Endothelial cell of umbilical vein (primary cell): ENCODE results near the gene STH. TPM values are rescaled to one million over a fixed set of nuclear protein-coding genes. Genes with fewer than 3 reads are reported as not detected.
"Not testable (repeated sequence)": the region's sequence is repeated elsewhere in the genome, so short reads cannot be mapped to it uniquely, and the experiment has no call there.

Source experiments
- BruUV-seq: library from RNA; stranded (reverse); fragments of 400-500 nt; replicated peaks from 2 replicates; lab custom pipeline; 2021; lab: Mats Ljungman, UMichigan
- CTCF ChIA-PET: fragments of 300-600, 350-600 bp; sonication (Branson Sonifier 250); formaldehyde crosslinking; loops from one replicate; lab custom pipeline; 2021; ENCODE audit warnings: antibody characterized with exemption, inconsistent platforms; lab: Charles Lee
- POLR2A ChIA-PET: fragments of 300-600, 350-600 bp; sonication (Branson Sonifier 250); formaldehyde crosslinking; loops from one replicate; lab custom pipeline; 2021; ENCODE audit warnings: antibody characterized with exemption, inconsistent platforms; lab: Charles Lee
- DNase-seq: peaks from one replicate; pipeline ENCODE4 v3.0.0-alpha.2; 2011; ENCODE audit warnings: low read depth, low spot score
- FAIRE-seq: peaks from 2 replicates; lab custom pipeline; 2011; peaks lifted over from hg19 to GRCh38; lab: Jason Lieb, UNC
- H2AFZ ChIP-seq: 2 replicates; pipeline ENCODE4 v1.6.0; 2012; ENCODE audit warnings: low read depth, low read length, control low read depth, inconsistent platforms
- H3K27ac ChIP-seq: 2 replicates; pipeline ENCODE4 v1.5.1; 2011; ENCODE audit warnings: low read depth, mild to moderate bottlenecking, control low read depth, low read length, moderate library complexity; ENCODE audit not compliant: insufficient read depth
- H3K27me3 ChIP-seq, 2 experiments: 2 replicates each; pipeline versions ENCODE4 v1.6.0 to v1.6.1; 2011; ENCODE audit warnings: low read length in 2 of 2, mixed read lengths in 1 of 2; ENCODE audit not compliant: control insufficient read depth in 2 of 2, insufficient read depth in 2 of 2
- H3K36me3 ChIP-seq, 2 experiments: 2 replicates in 1 of 2; 3 replicates in 1 of 2; pipeline ENCODE4 v1.5.1; 2011; ENCODE audit warnings: low read length in 2 of 2, mild to moderate bottlenecking in 1 of 2, moderate library complexity in 1 of 2; ENCODE audit not compliant: control insufficient read depth in 2 of 2, insufficient read depth in 2 of 2; ENCODE audit errors: extremely low read depth in 1 of 2
- H3K4me1 ChIP-seq: 3 replicates; pipeline ENCODE4 v1.5.1; 2011; ENCODE audit warnings: mild to moderate bottlenecking, low read length; ENCODE audit not compliant: control insufficient read depth, insufficient read depth; ENCODE audit errors: extremely low read depth
- H3K4me2 ChIP-seq: 2 replicates; pipeline ENCODE4 v1.6.1; 2011; ENCODE audit warnings: low read length, control low read depth, mixed read lengths; ENCODE audit not compliant: insufficient read depth
- H3K4me3 ChIP-seq, 3 experiments: fragments of 200-600 bp in 1 of 3; sonication (generic), shearing (Covaris generic) in 1 of 3; replicated peaks in 1 of 3; 2 replicates each; pipeline ENCODE4 v1.5.1; 2011 to 2016; ENCODE audit warnings: control low read depth in 3 of 3, low read length in 3 of 3, mild to moderate bottlenecking in 2 of 3, inconsistent platforms in 1 of 3, low read depth in 1 of 3, moderate library complexity in 1 of 3; ENCODE audit not compliant: insufficient read depth in 1 of 3
- H3K79me2 ChIP-seq: 2 replicates; pipeline ENCODE4 v1.6.0; 2012; ENCODE audit warnings: low read length, inconsistent platforms; ENCODE audit not compliant: control insufficient read depth, insufficient read depth
- H3K9ac ChIP-seq: replicated peaks from 2 replicates; pipeline ENCODE3; 2011; ENCODE audit warnings: low read length, control low read depth; ENCODE audit not compliant: insufficient read depth; ENCODE audit errors: extremely low read depth
- H3K9me1 ChIP-seq: replicated peaks from 3 replicates; pipeline ENCODE4 v1.6.0; 2011; ENCODE audit warnings: mild to moderate bottlenecking, low read length; ENCODE audit not compliant: control insufficient read depth, insufficient read depth; ENCODE audit errors: extremely low read depth
- H3K9me3 ChIP-seq: replicated peaks from 2 replicates; pipeline ENCODE4 v1.5.1; 2012; ENCODE audit warnings: low read length, inconsistent platforms; ENCODE audit not compliant: control insufficient read depth, insufficient read depth
- H4K20me1 ChIP-seq: replicated peaks from 2 replicates; pipeline ENCODE3; 2011; ENCODE audit warnings: mild to moderate bottlenecking, low read length; ENCODE audit not compliant: control insufficient read depth, insufficient read depth; ENCODE audit errors: extremely low read depth
- EZH2 ChIP-seq: IDR thresholded peaks from 2 replicates; pipeline ENCODE4 v1.6.1; 2012; ENCODE audit warnings: borderline replicate concordance, low read depth, mild to moderate bottlenecking, moderate library complexity, low read length, inconsistent platforms; ENCODE audit not compliant: severe bottlenecking
- FOS ChIP-seq: IDR thresholded peaks from 2 replicates; pipeline ENCODE4 v1.6.1; 2011; ENCODE audit warnings: mild to moderate bottlenecking, low read length, moderate library complexity, borderline replicate concordance; ENCODE audit not compliant: insufficient read depth
- GATA2 ChIP-seq: IDR thresholded peaks from 2 replicates; pipeline ENCODE4 v1.7.0; 2011; ENCODE audit warnings: low read depth, mild to moderate bottlenecking, moderate library complexity, mixed read lengths, low read length; ENCODE audit not compliant: insufficient read length, insufficient read depth
- JUN ChIP-seq: IDR thresholded peaks from 2 replicates; pipeline ENCODE4 v1.6.1; 2011; ENCODE audit warnings: borderline replicate concordance, low read depth; ENCODE audit not compliant: insufficient read length, insufficient read depth
- MYC ChIP-seq: IDR thresholded peaks from one replicate; pipeline ENCODE4 v1.6.1; 2011; ENCODE audit warnings: mild to moderate bottlenecking, low read depth, low read length
- POLR2A ChIP-seq: IDR thresholded peaks from 2 replicates; pipeline ENCODE4 v1.6.1; 2012; ENCODE audit warnings: low read depth, mild to moderate bottlenecking, control low read depth, low read length
- POLR2AphosphoS5 ChIP-seq: IDR thresholded peaks from 2 replicates; pipeline ENCODE4 v1.6.1; 2012; ENCODE audit warnings: low read depth, mild to moderate bottlenecking, control low read depth, low read length, moderate library complexity; ENCODE audit not compliant: insufficient read depth
- dilution Hi-C: fragments of 300-500 bp; cut with MboI; formaldehyde crosslinking; loops from one replicate; pipeline ENCODE4 v1.15.0; 2019; ENCODE audit warnings: low sequenced_read_pairs; ENCODE audit not compliant: extremely low pct_ligation_motif_present
- intact Hi-C: fragments of 100-400 bp; cut with micrococcal nuclease; formaldehyde crosslinking; loops from one replicate; pipeline ENCODE4 v1.10.0; 2022
- polyA plus RNA-seq, 4 experiments: library from polyadenylated mRNA; depleted of rRNA in 3 of 4; stranded (reverse) in 3 of 4; unstranded in 1 of 4; fragments of >200 nt; gene quantifications; 2 replicates each; pipeline versions ENCODE4 v1.2.1 to v1.2.3, GENCODE V29; 2011 to 2012; ENCODE audit warnings: missing spikeins in 1 of 4
- total RNA-seq: library from RNA; stranded (reverse); gene quantifications from 2 replicates; pipeline ENCODE4 v1.2.3, GENCODE V29; 2021
- TF ChIP-seq, protein P1 (sequence below): IDR thresholded peaks from 2 replicates; pipeline ENCODE4 v1.6.1; 2011; ENCODE audit not compliant: insufficient read depth, insufficient read length
- TF ChIP-seq, protein P2 (sequence below), 2 donors: IDR thresholded peaks; 1 replicate in 1 of 2; 2 replicates in 1 of 2; pipeline ENCODE4 v1.5.1; 2011; ENCODE audit warnings: low read length in 2 of 2, mild to moderate bottlenecking in 2 of 2, moderate library complexity in 2 of 2, control low read depth in 1 of 2, inconsistent platforms in 1 of 2, low read depth in 1 of 2; ENCODE audit not compliant: insufficient read depth in 1 of 2; ENCODE audit errors: extremely low read depth in 1 of 2

STH gene
- total and polyA plus RNA-seq, 2 donors (not counting 3 experiments of a cell fraction or from before 2014, with no cell fraction given), result not detected

DNA sequence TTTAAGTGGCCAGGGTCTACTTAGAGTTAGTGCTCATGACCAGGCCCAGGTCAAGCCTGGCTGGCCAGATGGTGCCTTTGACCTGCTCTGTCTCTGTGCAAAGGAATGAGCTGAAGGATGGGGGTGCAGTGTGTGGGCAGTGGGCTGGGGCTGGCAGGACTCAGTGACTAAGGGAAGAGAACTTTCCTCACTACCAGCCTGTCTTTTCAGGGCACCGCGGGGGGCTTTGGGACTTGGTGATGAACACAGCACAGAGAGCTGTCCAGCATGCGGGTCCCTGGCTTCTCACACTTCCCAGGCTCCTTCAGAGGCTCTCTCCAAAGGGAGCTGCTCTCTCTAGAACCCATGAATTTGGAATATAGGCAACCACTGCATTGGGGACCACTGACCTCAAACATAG is 43.0 kb upstream of the STH start:
- H3K4me2 ChIP-seq, result no peak overlapping the region
- intact Hi-C loops (no loop called here), dilution Hi-C loops (no loop called here)
- H3K4me1 ChIP-seq, result no peaks in the 10 kb centered on the region
- H3K9me1 ChIP-seq, result no peaks in the 10 kb centered on the region
- H4K20me1 ChIP-seq, result no peaks in the 10 kb centered on the region
- H3K9me3 ChIP-seq, result no peaks in the 10 kb centered on the region
- no peaks in the 10 kb centered on the region for H3K36me3 ChIP-seq
- no peaks in the 10 kb centered on the region for H3K79me2 ChIP-seq
- no peak overlapping the region for H3K27ac ChIP-seq
- no peak overlapping the region for H2AFZ ChIP-seq
- no peak overlapping the region for H3K4me3 ChIP-seq
- no peak overlapping the region for H3K9ac ChIP-seq
- TF ChIP-seq, protein P1, sequence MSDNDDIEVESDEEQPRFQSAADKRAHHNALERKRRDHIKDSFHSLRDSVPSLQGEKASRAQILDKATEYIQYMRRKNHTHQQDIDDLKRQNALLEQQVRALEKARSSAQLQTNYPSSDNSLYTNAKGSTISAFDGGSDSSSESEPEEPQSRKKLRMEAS, result no peak
- TF ChIP-seq FOS (no peak), MYC (no peak), POLR2A (no peak), JUN (no peak), EZH2 (no peak), POLR2AphosphoS5 (no peak), GATA2 (no peak)
- TF ChIP-seq, protein P2, sequence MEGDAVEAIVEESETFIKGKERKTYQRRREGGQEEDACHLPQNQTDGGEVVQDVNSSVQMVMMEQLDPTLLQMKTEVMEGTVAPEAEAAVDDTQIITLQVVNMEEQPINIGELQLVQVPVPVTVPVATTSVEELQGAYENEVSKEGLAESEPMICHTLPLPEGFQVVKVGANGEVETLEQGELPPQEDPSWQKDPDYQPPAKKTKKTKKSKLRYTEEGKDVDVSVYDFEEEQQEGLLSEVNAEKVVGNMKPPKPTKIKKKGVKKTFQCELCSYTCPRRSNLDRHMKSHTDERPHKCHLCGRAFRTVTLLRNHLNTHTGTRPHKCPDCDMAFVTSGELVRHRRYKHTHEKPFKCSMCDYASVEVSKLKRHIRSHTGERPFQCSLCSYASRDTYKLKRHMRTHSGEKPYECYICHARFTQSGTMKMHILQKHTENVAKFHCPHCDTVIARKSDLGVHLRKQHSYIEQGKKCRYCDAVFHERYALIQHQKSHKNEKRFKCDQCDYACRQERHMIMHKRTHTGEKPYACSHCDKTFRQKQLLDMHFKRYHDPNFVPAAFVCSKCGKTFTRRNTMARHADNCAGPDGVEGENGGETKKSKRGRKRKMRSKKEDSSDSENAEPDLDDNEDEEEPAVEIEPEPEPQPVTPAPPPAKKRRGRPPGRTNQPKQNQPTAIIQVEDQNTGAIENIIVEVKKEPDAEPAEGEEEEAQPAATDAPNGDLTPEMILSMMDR (IDR thresholded peaks at IDR 0.05; ENCODE audit: extremely low read depth in 1 of 2, insufficient read depth in 1 of 2, low read depth in 1 of 2, low read length in 2 of 2), result no peak
- CTCF ChIA-PET, result no interaction called here
- POLR2A ChIA-PET, result no interaction called here
- no TSS peak for BruUV-seq
- H3K27me3 ChIP-seq, result peaks cover 6 to 7% of the 10 kb centered on the region in 2 experiments
- DNase-seq (no peak), FAIRE-seq (no peak)

DNA sequence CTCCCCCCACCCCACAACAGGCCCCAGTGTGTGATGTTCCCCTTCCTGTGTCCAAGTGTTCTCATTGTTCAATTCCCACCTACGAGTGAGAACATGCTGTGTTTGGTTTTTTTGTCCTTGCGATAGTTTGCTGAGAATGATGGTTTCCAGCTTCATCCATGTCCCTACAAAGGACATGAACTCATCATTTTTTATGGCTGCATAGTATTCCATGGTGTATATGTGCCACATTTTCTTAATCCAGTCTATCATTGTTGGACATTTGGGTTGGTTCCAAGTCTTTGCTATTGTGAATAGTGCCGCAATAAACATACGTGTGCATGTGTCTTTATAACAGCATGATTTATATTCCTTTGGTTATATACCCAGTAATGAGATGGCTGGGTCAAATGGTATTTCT is 42.3 kb upstream of the STH start:
- H3K4me2 ChIP-seq, H3K27ac ChIP-seq, H3K9me1 ChIP-seq, H3K9ac ChIP-seq, FAIRE-seq, H3K36me3 ChIP-seq, H4K20me1 ChIP-seq, dilution Hi-C loops, H2AFZ ChIP-seq, H3K79me2 ChIP-seq, H3K4me3 ChIP-seq, H3K27me3 ChIP-seq, POLR2A ChIA-PET, BruUV-seq, H3K9me3 ChIP-seq, DNase-seq, H3K4me1 ChIP-seq, intact Hi-C loops: not testable (repeated sequence)
- CTCF ChIA-PET, result interaction anchor here (1.2 kb wide), 1 partner anchor 8 kb away, joined by 4 read pairs; no protein-coding TSS in a partner anchor
